Measurements from ENCODE around the gene OTX1. TPM values are rescaled to one million over a fixed set of nuclear protein-coding genes. Genes with fewer than 3 reads are reported as not detected.

Gene OTX1
- total and polyA plus RNA-seq, 11 donors: 0.15 TPM; not detected in 10

GRCh38 chr2:63044362-63045327, 6.0 kb upstream of the OTX1 start:
- ATAC-seq: no peak
- Histone ChIP-seq H3K27me3 (peaks cover 34 to 81% (median 59%) of the 10 kb centered on the region in 9 donors), H3K4me3 (no peak overlapping the region), H3K36me3 (peaks cover 0 to 12% (median 0%) of the 10 kb centered on the region in 9 donors), H3K4me1 (peaks cover 0 to 29% (median 23%) of the 10 kb centered on the region in 12 donors), H3K27ac (no peak overlapping the region), H3K9me3 (no peaks in the 10 kb centered on the region)
- TF ChIP-seq CTCF (IDR thresholded peaks at IDR 0.05) (no peak), POLR2A (IDR thresholded peaks at IDR 0.05) (no peak)
- no peak for DNase-seq
- intact Hi-C loops (cut with DNase I): no loop called here
- 97% methylated on average over 36 of the region's 36 CpGs for WGBS, 4 donors

- Histone ChIP-seq H3K4me1 (peaks cover 0 to 46% (median 38%) of the 10 kb centered on the region in 12 donors), H3K27me3 (peaks cover 50 to 97% (median 75%) of the 10 kb centered on the region in 9 donors), H3K27ac (no peak overlapping the region), H3K9me3 (no peaks in the 10 kb centered on the region), H3K4me3 (no peak overlapping the region), H3K36me3 (peaks cover 0 to 12% (median 0%) of the 10 kb centered on the region in 9 donors)
- WGBS, 4 donors: 97 to 99% (median 98%) methylated on average over 7 of the region's 7 CpGs
- DNase-seq: no peak
- intact Hi-C loops (cut with DNase I): no loop called here
- no peak for ATAC-seq
- no peak for TF ChIP-seq POLR2A (IDR thresholded peaks at IDR 0.05)
- TF ChIP-seq CTCF (IDR thresholded peaks at IDR 0.05): no peak
Measured at GRCh38 chr2:63046552-63046951, 4.1 kb upstream of the OTX1 start.

- H3K27me3 ChIP-seq: peaks cover 54 to 98% (median 76%) of the 10 kb centered on the region in 9 donors
- ATAC-seq (no peak), DNase-seq (no peak)
- H3K4me1 ChIP-seq: peaks cover 0 to 49% (median 38%) of the 10 kb centered on the region in 12 donors
- H3K27ac ChIP-seq: no peak overlapping the region
- peaks cover 0 to 12% (median 0%) of the 10 kb centered on the region in 9 donors for H3K36me3 ChIP-seq
- intact Hi-C loops (cut with DNase I): no loop called here
- no peak for TF ChIP-seq CTCF (IDR thresholded peaks at IDR 0.05)
- no peak for TF ChIP-seq POLR2A (IDR thresholded peaks at IDR 0.05)
- WGBS, 4 donors: 63 to 78% (median 71%) methylated on average over 8 of the region's 8 CpGs
- no peaks in the 10 kb centered on the region for H3K9me3 ChIP-seq
- peak overlapping the region in 1 of 12 donors; percentile 42 for H3K4me3 ChIP-seq
Measured at GRCh38 chr2:63046961-63047320, 3.7 kb upstream of the OTX1 start.

All from heart left ventricle (tissue), 16 donors.